Measurements from ENCODE around the gene ARHGAP21.

DNA sequence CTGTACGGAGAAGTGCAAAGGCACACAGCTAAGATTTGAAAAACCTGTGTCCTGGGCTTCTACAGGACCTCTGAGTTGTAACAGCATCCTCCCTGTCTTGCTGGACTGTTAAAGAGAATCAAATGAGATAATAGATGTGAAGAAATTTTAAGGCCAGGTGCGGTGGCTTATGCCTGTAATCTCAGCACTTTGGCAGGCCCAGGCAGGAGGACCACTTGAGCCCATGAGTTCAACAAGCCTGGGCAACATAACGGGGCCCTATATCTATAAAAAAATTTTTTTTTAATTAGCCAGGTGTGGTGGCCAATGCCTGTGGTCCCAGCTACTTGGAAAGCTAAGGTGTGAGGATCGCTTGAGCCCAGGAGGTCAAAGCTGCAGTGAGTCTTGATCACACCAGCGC, 2.9 kb upstream of the ARHGAP21 start:
- TF ChIP-seq CEBPB (IDR thresholded peaks at IDR 0.05), result no peak
- no peak for TF ChIP-seq PBX3 (IDR thresholded peaks at IDR 0.05)
- no peak for TF ChIP-seq EP300 (IDR thresholded peaks at IDR 0.05)
- TF ChIP-seq, protein P1, sequence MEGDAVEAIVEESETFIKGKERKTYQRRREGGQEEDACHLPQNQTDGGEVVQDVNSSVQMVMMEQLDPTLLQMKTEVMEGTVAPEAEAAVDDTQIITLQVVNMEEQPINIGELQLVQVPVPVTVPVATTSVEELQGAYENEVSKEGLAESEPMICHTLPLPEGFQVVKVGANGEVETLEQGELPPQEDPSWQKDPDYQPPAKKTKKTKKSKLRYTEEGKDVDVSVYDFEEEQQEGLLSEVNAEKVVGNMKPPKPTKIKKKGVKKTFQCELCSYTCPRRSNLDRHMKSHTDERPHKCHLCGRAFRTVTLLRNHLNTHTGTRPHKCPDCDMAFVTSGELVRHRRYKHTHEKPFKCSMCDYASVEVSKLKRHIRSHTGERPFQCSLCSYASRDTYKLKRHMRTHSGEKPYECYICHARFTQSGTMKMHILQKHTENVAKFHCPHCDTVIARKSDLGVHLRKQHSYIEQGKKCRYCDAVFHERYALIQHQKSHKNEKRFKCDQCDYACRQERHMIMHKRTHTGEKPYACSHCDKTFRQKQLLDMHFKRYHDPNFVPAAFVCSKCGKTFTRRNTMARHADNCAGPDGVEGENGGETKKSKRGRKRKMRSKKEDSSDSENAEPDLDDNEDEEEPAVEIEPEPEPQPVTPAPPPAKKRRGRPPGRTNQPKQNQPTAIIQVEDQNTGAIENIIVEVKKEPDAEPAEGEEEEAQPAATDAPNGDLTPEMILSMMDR (IDR thresholded peaks at IDR 0.05), result no peak
- TF ChIP-seq FOXS1 (CRISPR knock-in tag; IDR thresholded peaks at IDR 0.05), result no peak
- no peak for TF ChIP-seq HOXB13 (CRISPR knock-in tag; IDR thresholded peaks at IDR 0.05; ENCODE audit: low read depth)
- TF ChIP-seq USF2 (IDR thresholded peaks at IDR 0.05), result no peak
- TF ChIP-seq ZFP36 (IDR thresholded peaks at IDR 0.05; ENCODE audit: borderline replicate concordance, partially characterized antibody), result no peak
- TF ChIP-seq NPAS2 (CRISPR knock-in tag; IDR thresholded peaks at IDR 0.05; ENCODE audit: borderline replicate concordance), result no peak
- TF ChIP-seq MYC (IDR thresholded peaks at IDR 0.05; ENCODE audit: borderline replicate concordance, low read length), result no peak
- no peak for TF ChIP-seq MAFK (IDR thresholded peaks at IDR 0.05; ENCODE audit: partially characterized antibody)
- no peak for TF ChIP-seq POLR2AphosphoS2 (conservative IDR thresholded peaks at IDR 0.05; ENCODE audit: low read length)
- TF ChIP-seq RNF2 (IDR thresholded peaks at IDR 0.05; ENCODE audit: borderline replicate concordance, low read depth), result no peak
- TF ChIP-seq HEYL (CRISPR knock-in tag; IDR thresholded peaks at IDR 0.05), result no peak

Measured in A549 (cell line).